Measurements from ENCODE around the gene AP5M1.

GRCh38 chr14:57297852-57298251 lies 29.1 kb downstream of the AP5M1 start:
- TF ChIP-seq ZNF384 (IDR thresholded peaks at IDR 0.05) = no peak
- no peak for TF ChIP-seq L3MBTL2 (conservative IDR thresholded peaks at IDR 0.05)
- TF ChIP-seq SP1 (IDR thresholded peaks at IDR 0.05) = no peak
- no peak for TF ChIP-seq FOXM1 (IDR thresholded peaks at IDR 0.05; ENCODE audit: borderline replicate concordance)
- no peak for TF ChIP-seq NFRKB (IDR thresholded peaks at IDR 0.05)

Measured in HEK293T (cell line).